ENCODE results near the gene ZNF526.

DNA sequence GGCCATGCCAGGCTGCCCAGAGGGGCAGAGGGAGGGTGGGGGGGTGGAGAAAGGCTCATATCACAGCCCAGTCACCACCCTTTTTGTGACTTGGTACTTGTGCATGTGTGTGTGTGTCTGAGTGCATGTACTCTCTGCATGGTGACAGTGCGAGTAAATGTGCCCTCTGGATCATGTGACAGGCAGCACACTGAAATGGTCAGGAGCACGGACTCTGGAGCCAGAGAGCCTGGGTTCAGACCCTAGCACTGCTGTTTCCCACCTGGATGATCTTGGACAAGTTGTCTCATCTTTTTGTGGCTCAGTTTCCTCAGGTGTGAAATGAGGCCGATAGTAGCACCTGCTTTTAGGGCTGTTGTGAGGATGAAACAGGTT, 50.9 kb downstream of the ZNF526 start:
- TF ChIP-seq, protein P1, sequence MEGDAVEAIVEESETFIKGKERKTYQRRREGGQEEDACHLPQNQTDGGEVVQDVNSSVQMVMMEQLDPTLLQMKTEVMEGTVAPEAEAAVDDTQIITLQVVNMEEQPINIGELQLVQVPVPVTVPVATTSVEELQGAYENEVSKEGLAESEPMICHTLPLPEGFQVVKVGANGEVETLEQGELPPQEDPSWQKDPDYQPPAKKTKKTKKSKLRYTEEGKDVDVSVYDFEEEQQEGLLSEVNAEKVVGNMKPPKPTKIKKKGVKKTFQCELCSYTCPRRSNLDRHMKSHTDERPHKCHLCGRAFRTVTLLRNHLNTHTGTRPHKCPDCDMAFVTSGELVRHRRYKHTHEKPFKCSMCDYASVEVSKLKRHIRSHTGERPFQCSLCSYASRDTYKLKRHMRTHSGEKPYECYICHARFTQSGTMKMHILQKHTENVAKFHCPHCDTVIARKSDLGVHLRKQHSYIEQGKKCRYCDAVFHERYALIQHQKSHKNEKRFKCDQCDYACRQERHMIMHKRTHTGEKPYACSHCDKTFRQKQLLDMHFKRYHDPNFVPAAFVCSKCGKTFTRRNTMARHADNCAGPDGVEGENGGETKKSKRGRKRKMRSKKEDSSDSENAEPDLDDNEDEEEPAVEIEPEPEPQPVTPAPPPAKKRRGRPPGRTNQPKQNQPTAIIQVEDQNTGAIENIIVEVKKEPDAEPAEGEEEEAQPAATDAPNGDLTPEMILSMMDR (conservative IDR thresholded peaks at IDR 0.05; ENCODE audit: low read length), result no peak
- no peak for TF ChIP-seq EZH2phosphoT487 (IDR thresholded peaks at IDR 0.05; ENCODE audit: borderline replicate concordance)

All from Loucy (cell line).